ENCODE data around the gene BATF2.

BATF2 gene

GRCh38 chr11:65021509-65021908, 24.7 kb upstream of the BATF2 start:
- no peak overlapping the region for H3K4me3 ChIP-seq (ENCODE audit: low read length)
- TF ChIP-seq, protein P1, sequence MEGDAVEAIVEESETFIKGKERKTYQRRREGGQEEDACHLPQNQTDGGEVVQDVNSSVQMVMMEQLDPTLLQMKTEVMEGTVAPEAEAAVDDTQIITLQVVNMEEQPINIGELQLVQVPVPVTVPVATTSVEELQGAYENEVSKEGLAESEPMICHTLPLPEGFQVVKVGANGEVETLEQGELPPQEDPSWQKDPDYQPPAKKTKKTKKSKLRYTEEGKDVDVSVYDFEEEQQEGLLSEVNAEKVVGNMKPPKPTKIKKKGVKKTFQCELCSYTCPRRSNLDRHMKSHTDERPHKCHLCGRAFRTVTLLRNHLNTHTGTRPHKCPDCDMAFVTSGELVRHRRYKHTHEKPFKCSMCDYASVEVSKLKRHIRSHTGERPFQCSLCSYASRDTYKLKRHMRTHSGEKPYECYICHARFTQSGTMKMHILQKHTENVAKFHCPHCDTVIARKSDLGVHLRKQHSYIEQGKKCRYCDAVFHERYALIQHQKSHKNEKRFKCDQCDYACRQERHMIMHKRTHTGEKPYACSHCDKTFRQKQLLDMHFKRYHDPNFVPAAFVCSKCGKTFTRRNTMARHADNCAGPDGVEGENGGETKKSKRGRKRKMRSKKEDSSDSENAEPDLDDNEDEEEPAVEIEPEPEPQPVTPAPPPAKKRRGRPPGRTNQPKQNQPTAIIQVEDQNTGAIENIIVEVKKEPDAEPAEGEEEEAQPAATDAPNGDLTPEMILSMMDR (conservative IDR thresholded peaks at IDR 0.05; ENCODE audit: low read depth, low read length): no peak
- no peak for DNase-seq (ENCODE audit: low read depth)

DNA sequence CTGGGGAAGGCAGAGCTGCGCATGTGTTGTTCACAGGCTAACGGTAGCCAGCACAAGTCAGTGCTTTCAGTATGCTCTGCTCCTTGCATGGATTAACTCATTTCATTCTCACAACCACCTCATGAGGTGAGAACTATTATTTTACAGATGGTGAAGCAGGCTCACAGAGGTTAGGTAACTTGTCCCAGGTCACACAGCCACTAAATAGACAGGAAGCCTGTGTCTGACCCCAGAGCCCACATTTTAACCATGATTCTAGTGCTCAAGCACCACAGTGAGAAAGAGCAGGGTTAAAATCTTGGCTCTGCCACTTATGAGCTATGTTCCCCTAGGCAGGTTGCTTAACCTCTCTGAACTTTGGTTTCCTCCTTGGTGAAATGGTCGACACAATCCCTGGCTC, 24.2 kb upstream of the BATF2 start:
- no peak overlapping the region for H3K4me3 ChIP-seq (ENCODE audit: low read length)
- DNase-seq (ENCODE audit: low read depth): no peak
- TF ChIP-seq, protein P1 (conservative IDR thresholded peaks at IDR 0.05; ENCODE audit: low read depth, low read length): no peak

DNA sequence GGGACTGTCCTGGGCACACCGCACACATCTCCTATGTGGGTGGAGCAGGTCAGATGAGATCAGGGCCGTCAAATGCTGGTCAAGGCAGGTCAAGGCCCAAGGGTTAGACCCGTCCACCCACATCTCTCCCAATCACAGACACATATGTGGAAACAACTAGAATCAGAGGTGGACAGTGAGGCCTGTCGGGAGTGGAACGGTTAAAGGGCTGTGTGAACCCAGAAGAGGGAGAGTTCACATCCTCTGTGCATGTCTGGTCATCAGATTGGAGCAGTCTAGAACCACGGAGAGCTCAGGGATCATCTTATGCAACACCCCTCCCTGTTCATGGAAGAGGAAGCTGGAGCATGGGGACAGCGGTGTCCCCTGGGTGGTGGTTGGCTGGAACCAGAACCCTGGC, 23.1 kb upstream of the BATF2 start:
- no peak for DNase-seq (ENCODE audit: low read depth)
- no peak overlapping the region for H3K4me3 ChIP-seq (ENCODE audit: low read length)
- TF ChIP-seq, protein P1 (conservative IDR thresholded peaks at IDR 0.05; ENCODE audit: low read depth, low read length): no peak

- H3K4me3 ChIP-seq (ENCODE audit: low read length): no peak overlapping the region
- no peak for DNase-seq (ENCODE audit: low read depth)
- TF ChIP-seq, protein P1 (conservative IDR thresholded peaks at IDR 0.05; ENCODE audit: low read depth, low read length): no peak
Observed at GRCh38 chr11:65017937-65018336, 21.2 kb upstream of the BATF2 start.

GRCh38 chr11:65016705-65017104, 19.9 kb upstream of the BATF2 start:
- no peak for DNase-seq (ENCODE audit: low read depth)
- TF ChIP-seq, protein P1 (conservative IDR thresholded peaks at IDR 0.05; ENCODE audit: low read depth, low read length): no peak
- H3K4me3 ChIP-seq (ENCODE audit: low read length): no peak overlapping the region

- DNase-seq (ENCODE audit: low read depth): no peak
- H3K4me3 ChIP-seq (ENCODE audit: low read length): peak overlapping the region; percentile 80
Observed at GRCh38 chr11:65014726-65015227, 18.0 kb upstream of the BATF2 start.

More at GRCh38 chr11:65014726-65015227, 18.0 kb upstream of the BATF2 start:
- TF ChIP-seq, protein P1 (conservative IDR thresholded peaks at IDR 0.05; ENCODE audit: low read depth, low read length): no peak

Measured in retinal pigment epithelial cell (primary cell).